HG03175 (cell line): ENCODE data around the gene UNC119B.
A peak's percentile ranks its signal among the peaks of the same experiment; 100 is the strongest.

Experiments used
- ATAC-seq: cut with Tn5 transposase; IDR thresholded peaks from one replicate; pipeline ENCODE4 v1.9.1; 2021; ENCODE audit warnings: mild to moderate bottlenecking, moderate library complexity; ENCODE audit not compliant: unreplicated experiment

UNC119B gene

DNA sequence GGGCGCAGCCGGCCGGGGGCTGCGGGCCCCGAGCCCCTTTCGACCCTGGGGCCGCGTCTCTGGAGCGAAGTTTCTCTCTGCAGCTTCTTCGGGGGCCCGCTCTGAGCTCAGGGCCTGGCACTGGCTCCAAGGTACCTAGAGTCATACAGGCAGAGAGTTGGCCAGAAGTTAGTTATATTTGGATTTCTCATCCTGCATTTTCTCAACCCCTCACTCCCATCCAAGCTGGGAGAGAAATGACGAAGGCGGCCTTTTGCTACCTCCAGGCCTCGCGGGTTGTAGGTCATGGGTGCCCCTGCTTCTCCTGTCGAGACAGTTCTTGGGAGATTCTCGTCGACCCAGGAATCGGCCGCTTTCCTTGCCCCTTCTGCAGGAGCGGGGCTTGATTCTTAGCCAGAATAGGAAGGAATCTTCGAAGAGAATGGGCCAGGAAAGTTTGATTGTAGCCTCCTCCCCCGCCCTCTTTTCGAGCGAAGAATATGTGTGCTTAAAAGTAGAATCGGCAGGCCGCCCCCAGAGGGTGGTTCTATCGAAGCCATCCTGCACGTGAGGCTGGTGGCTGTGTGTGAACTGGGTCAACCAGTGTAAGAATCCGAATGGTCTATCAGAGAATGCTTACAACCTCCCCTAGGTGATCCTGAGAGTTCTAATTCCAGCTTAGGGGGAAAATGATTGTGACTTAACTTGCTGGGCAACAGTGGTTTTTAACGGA, 22.5 kb upstream of the UNC119B start:
- no peak for ATAC-seq

DNA sequence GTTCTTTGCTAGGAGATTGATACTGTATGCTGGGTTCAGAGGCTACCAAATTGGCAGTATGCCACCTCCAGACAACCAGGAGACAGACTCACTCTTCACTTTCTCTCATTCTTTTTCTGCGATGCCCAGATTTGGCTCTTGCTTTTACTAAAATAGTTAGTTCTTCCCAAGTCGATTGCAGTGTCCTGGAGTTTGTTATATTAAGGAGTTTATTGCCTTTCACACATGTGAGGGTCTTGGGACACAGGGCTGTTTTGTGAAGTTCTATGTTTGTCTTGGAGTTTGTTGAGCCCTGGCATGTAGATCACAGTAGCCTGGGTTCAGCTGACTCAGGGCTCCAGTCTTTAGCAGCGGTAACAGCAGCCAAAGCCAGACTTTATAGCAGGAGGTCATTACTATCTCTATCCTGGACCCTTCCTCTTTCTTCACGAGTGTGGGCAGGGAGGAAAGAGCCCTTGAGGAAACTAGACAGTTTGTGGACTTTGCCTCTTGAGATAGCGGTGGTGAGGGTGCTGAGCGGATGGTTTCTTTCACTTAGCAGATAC, 21.7 kb upstream of the UNC119B start:
- no peak for ATAC-seq

GRCh38 chr12:120689397-120690082, 20.7 kb upstream of the UNC119B start:
- ATAC-seq, result no peak

DNA sequence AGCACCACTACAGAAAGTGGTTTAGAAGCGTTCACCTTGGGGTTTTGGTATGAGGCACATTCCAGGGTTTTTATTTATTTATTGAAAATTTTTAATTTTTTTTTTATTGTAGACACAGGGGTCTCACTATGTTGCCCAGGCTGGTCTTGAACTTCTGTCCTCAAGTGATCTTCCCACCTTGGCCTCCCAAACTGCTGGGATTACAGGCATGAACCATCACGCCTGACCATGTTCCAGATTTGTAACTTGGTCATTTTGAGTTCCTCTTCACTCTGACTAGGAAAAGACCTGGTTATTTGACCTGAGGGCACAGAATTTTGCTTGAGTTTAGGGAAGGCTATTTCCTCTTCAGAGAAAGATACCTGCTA, 20.2 kb upstream of the UNC119B start:
- ATAC-seq, result no peak

- no peak for ATAC-seq
Observed at GRCh38 chr12:120690978-120691377, 19.3 kb upstream of the UNC119B start.

GRCh38 chr12:120692524-120693033, 17.7 kb upstream of the UNC119B start:
- no peak for ATAC-seq

DNA sequence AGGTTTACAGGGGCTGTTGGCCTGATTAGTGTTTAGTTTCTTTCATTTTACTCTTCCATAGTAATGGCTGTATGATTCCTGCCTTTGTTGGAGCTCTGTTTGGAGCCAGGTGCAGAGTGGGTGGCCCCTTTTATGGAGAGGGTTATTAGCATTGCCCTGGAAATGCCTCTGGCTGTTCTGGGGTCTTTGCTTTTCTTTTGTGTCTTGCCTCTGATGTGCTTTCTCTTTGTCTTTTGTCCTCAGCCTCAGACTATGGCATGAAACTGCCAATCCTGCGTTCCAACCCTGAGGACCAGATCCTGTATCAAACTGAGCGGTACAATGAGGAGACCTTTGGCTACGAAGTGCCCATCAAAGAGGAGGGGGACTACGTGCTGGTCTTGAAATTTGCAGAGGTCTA, 16.4 kb upstream of the UNC119B start:
- ATAC-seq, result no peak

DNA sequence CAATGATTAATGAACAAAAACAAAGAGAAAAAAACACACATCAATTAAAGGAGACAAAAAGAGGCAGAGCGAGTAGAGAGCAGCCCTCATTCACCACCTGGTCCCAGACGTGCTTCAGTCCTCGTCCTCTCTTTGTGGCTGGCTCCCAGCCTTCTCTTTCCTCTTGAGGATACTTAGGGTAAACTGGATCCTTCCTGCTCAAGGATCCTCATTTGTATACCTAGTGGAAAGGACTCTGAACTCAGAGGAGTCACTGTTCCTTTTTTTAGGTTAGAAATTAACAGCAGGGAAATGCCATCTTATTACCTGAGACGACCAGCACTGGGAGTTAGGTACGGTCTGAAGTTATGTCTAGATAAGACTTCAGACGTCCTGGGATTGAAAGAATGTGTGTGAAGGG, 13.6 kb upstream of the UNC119B start:
- ATAC-seq, result no peak

- ATAC-seq, result no peak
Observed at GRCh38 chr12:120697344-120697743, 12.9 kb upstream of the UNC119B start.

DNA sequence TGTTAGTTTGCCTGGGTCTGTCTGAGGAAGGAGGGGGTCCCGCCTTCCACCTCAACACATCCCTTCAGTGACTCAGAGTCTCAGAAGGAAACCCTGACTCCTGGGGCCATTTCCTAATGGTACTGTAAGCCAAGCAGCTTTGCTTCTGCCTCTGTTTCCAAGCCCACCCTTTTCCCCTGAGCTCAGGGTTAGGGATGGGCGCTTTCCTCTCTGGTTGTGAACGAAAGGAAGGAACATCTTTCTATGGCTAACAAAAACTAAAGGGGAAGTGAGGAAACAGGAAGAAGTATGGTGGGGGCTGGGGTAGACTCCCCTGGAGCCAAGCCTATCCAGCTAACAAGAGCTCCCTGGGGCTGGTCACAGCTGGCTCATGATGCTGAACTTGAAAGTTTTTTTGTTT, 11.6 kb upstream of the UNC119B start:
- no peak for ATAC-seq

- ATAC-seq, result no peak
Observed at GRCh38 chr12:120699553-120699952, 10.7 kb upstream of the UNC119B start.

DNA sequence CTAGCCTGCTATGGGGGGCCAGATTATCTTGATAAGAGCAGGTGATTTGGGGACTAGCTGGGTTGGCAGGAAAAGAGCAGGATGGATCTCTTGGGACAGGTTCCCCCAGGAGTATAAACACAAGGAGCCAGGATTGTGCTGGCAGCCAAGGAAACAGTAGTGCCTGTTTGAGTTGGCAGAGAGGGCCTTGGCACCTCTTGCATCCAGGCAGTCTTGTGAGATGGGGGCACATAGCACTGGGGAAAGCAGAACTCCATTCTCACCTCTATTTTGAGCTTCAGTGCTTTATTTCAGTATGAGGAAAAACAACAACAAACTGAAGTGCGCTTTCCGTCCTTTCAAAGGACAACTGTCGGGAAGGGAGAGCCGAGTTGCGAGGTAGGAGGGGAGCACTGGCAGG, 9.4 kb upstream of the UNC119B start:
- ATAC-seq, result no peak

DNA sequence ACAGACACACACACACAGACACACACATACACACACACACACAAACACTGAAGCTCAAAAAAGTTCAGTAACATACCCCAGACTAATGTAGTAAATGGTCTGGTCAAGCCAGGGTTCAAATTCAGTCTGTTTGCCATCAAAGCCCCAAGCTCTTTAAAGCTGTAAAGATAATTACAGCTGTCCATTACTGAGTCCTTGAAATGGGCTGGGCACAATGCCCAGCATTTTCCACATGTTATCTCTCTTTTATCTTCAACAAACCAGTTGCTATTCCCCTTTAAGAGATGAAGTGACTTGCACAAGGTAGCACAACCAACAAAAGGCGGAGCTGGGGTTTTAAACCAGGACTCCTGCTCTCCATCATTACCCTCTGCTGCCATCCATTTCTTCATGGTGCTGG, 7.6 kb upstream of the UNC119B start:
- no peak for ATAC-seq

DNA sequence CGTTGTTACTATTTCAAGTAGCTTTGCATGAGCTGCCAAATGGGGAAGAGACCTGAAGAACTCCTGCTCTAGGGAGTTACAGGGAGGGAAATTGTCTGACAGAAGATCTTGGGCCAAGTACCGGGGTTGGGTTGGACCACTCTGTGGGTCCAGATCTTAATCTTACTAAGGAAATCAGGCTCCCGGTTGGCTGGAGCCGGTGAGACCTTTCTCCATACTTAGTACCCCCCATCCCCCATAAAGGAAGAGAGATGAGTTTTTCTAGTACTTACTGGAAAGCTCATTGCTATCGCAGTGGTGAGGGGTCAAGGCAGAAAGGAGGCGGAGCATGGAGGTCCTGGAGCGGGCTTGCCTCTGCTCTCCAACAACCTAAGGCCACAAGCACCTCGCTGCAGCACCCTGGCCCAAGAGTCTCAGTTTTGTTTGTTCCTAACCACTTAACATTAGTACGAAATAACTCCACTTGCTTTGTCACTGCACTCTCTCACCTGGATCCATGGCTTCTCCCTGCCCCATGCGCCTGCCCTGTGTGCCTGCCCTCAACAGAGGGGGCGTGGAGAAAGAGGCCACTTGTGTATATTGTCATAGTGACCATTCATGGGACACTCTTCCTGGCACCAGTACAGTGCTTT, 6.8 kb upstream of the UNC119B start:
- no peak for ATAC-seq

DNA sequence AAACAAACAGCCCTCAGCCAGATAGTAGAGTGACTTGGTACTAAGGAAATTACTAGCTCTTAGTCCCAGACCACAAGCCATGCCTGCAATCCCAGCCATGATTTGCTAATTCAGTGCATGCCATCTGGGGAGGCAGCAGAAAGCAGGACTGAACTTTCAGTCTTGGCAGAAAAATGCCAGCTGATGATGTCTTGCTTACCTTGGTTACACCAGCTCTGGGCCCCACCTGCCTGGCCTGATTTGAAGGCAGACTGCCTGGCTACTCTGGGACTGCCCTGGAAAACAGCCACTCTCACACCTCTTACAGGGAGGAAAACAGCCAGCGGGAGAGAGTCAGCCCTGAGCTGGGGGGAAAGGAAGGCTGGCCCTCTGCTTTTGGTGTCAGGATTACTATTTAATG, 4.6 kb upstream of the UNC119B start:
- no peak for ATAC-seq

DNA sequence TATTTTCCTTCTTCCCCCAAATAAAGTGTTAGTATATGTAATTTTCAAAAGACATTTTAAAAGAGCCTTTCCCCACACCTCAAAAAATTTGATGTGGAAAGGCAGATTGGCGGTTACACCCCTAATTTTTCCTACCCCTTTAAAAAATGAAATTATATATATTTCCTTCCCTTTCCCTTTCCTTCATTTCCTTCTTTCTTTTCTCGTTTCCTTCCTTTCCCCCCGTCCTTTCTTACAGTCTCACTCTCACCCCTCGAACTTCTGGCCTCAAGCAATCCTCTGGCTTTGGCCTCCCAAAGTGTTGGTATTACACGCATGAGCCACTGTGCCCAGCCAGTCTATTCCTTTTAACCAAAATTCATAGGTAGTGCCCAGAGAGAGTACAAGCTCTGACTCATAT, 4.2 kb upstream of the UNC119B start:
- ATAC-seq, result no peak

DNA sequence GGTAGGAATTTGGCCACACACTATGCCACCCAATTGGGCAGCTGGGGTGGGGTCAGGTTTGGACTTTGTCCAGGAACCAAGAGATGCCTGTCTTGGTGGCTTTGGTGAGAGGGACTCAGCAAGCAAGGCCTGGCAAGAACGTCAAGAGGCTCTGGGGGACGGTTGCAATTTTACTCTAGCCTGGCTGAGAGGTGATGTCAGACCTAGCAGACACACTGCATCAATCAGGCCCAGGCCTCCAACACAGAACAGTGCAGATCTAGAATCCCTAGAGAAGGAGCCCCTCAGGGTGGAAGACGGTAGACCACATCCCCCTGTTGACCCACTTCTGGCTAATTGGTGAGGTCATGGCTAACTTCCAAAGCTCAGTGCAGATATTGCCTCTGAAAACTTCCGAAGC, 1.6 kb upstream of the UNC119B start:
- ATAC-seq, result no peak

- ATAC-seq, result peak; percentile 21
Observed at GRCh38 chr12:120710805-120711296, 593 bp downstream of the UNC119B start.

- ATAC-seq, result no peak
Observed at GRCh38 chr12:120711411-120711810, 1.2 kb downstream of the UNC119B start.

GRCh38 chr12:120712610-120713009, 2.4 kb downstream of the UNC119B start:
- ATAC-seq, result no peak

- ATAC-seq, result peak; percentile 48
Observed at GRCh38 chr12:120713861-120714482, 3.7 kb downstream of the UNC119B start.
